Tibial artery (tissue), 4 donors: ENCODE data around the gene B4GALNT1.

Experiments used
- DNase-seq, 2 donors: peaks; one replicate each; pipeline ENCODE4 v3.0.0-alpha.2; 2019
- H3K27ac ChIP-seq, 2 donors: fragments of 200-600 bp; sonication (generic) in 1 of 2; 1 replicate in 1 of 2; 2 replicates in 1 of 2; pipeline ENCODE4 v1.5.1; 2018 to 2019; ENCODE audit warnings: mild to moderate bottlenecking in 1 of 2
- H3K27me3 ChIP-seq, 2 donors: fragments of 200-600 bp; sonication (generic) in 1 of 2; one replicate each; pipeline versions ENCODE4 v1.5.1 to v1.6.0; 2016 to 2019
- H3K36me3 ChIP-seq, 3 donors: fragments of 200-600 bp; sonication (generic) in 2 of 3; one replicate each; pipeline ENCODE4 v1.5.1; 2016 to 2019; ENCODE audit warnings: mild to moderate bottlenecking in 2 of 3
- H3K4me1 ChIP-seq, 4 donors: fragments of 200-600 bp; sonication (generic) in 2 of 4; 1 replicate in 3 of 4; 2 replicates in 1 of 4; pipeline ENCODE4 v1.5.1; 2016 to 2019
- H3K4me3 ChIP-seq, 2 donors: fragments of 200-600 bp; sonication (generic) in 1 of 2; 1 replicate in 1 of 2; 2 replicates in 1 of 2; pipeline ENCODE4 v1.5.1; 2018 to 2019; ENCODE audit warnings: mild to moderate bottlenecking in 2 of 2
- H3K9me3 ChIP-seq, 3 donors: fragments of 200-600 bp; sonication (generic) in 1 of 3; one replicate each; pipeline ENCODE4 v1.5.1; 2016 to 2019
- intact Hi-C: fragments of 100-400 bp; cut with DNase I; formaldehyde crosslinking; loops from one replicate; pipeline ENCODE4 v1.15.0; 2023; ENCODE audit warnings: low total_unique reads
- TF ChIP-seq, protein P1 (sequence below), 2 experiments: fragments of 200-600 bp in 1 of 2; fragments of 450-650 bp in 1 of 2; IDR thresholded peaks; one replicate each; pipeline ENCODE4 v1.5.1; 2017 to 2019; ENCODE audit warnings: antibody characterized with exemption in 2 of 2, mild to moderate bottlenecking in 1 of 2, moderate library complexity in 1 of 2

The B4GALNT1 gene

DNA sequence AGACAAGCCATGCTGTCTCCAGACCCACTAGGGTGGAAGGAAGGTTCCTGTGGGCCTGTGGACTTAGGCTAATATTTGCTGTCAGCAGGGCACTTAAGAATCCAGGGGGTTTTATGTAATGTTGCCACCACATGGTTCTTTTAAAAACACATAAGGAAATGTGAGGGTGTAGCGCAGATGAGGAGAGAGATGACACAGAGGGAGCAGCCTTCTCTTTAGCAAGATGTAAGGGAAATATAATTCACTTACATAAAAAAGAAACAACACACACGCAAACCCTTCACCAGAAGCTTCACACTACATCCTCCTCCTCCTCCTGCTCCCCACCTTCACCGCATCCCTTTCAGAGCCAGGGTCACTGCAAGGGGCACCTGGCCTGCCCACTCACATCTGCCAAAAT lies 46.9 kb downstream of the B4GALNT1 start:
- intact Hi-C loops, result no loop called here
- TF ChIP-seq, protein P1, sequence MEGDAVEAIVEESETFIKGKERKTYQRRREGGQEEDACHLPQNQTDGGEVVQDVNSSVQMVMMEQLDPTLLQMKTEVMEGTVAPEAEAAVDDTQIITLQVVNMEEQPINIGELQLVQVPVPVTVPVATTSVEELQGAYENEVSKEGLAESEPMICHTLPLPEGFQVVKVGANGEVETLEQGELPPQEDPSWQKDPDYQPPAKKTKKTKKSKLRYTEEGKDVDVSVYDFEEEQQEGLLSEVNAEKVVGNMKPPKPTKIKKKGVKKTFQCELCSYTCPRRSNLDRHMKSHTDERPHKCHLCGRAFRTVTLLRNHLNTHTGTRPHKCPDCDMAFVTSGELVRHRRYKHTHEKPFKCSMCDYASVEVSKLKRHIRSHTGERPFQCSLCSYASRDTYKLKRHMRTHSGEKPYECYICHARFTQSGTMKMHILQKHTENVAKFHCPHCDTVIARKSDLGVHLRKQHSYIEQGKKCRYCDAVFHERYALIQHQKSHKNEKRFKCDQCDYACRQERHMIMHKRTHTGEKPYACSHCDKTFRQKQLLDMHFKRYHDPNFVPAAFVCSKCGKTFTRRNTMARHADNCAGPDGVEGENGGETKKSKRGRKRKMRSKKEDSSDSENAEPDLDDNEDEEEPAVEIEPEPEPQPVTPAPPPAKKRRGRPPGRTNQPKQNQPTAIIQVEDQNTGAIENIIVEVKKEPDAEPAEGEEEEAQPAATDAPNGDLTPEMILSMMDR (IDR thresholded peaks at IDR 0.05), result no peak
- DNase-seq, result no peak
- Histone ChIP-seq H3K9me3 (no peaks in the 10 kb centered on the region), H3K27me3 (peaks cover 0 to 6% of the 10 kb centered on the region in 2 donors), H3K4me3 (no peak overlapping the region), H3K36me3 (no peaks in the 10 kb centered on the region), H3K4me1 (peaks cover 0 to 9% (median 2%) of the 10 kb centered on the region in 4 donors), H3K27ac (no peak overlapping the region)

DNA sequence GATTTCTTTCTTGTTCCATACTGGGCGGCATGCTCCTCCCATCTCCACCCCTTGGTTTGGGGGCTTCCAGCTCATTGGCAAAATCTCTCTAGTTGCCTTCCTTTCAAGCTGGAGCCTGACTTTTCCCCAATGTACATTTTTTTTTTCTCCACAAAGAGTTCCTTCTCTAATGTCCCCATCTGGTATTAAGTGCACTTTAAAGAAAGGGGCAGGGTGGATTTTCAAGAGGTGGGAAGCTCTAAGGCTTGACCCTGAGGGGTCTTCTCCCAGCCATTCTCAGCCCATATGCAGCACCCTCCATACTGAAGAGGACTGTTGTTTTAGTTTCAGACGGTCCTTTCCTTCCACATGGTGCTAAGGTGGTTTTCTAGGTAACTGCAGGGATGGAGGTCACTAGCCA lies 47.8 kb downstream of the B4GALNT1 start:
- intact Hi-C loops, result no loop called here
- TF ChIP-seq, protein P1 (IDR thresholded peaks at IDR 0.05), result no peak
- no peaks in the 10 kb centered on the region for H3K36me3 ChIP-seq
- peaks cover 0 to 6% of the 10 kb centered on the region in 2 donors for H3K27me3 ChIP-seq
- DNase-seq, result no peak
- no peak overlapping the region for H3K27ac ChIP-seq
- peaks cover 0 to under 1% (median 0%) of the 10 kb centered on the region in 4 donors for H3K4me1 ChIP-seq
- no peak overlapping the region for H3K4me3 ChIP-seq
- H3K9me3 ChIP-seq, result no peaks in the 10 kb centered on the region

DNA sequence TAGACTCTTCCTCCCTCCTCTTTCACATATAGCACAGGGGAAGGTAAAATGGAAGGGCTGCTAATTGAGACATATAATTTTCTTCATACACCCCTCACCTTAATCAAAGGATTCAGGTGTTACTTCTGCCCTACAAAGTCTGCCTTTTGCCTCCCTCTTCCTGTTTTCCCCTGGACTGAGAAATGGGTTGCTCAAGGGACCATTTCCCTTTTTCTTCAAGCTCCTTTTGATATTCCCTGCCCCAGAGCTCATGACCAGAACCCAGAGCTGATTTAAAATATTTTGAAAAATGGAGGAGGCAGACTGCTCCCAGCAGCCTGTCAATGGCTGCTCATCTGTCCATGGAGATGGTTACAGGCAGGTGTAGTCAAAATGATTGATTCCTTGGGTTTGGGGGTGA lies 48.3 kb downstream of the B4GALNT1 start:
- H3K4me1 ChIP-seq, result no peaks in the 10 kb centered on the region
- H3K27ac ChIP-seq, result no peak overlapping the region
- no peak for DNase-seq
- H3K36me3 ChIP-seq, result no peaks in the 10 kb centered on the region
- H3K9me3 ChIP-seq, result no peaks in the 10 kb centered on the region
- no peak overlapping the region for H3K4me3 ChIP-seq
- peaks cover 0 to 6% of the 10 kb centered on the region in 2 donors for H3K27me3 ChIP-seq
- intact Hi-C loops, result no loop called here
- TF ChIP-seq, protein P1 (IDR thresholded peaks at IDR 0.05), result no peak

DNA sequence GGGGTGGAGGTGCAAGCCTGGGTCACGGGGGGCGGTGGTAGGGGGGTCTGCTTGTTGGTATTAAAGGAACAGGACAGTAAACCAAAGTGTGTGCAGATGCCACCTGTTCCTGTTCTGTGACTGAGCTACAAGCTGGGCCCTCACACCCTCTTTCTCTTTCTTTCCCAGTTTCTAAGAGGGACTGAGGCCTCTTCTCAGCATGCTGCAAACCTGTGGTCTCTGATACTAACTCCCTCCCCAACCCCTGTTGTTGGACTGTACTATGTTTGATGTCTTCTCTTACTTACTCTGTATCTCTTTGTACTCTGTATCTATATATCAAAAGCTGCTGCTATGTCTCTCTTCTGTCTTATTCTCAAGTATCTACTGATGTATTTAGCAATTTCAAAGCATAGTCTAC lies 49.0 kb downstream of the B4GALNT1 start:
- no peaks in the 10 kb centered on the region for H3K4me1 ChIP-seq
- intact Hi-C loops, result no loop called here
- TF ChIP-seq, protein P1 (IDR thresholded peaks at IDR 0.05), result no peak
- H3K4me3 ChIP-seq, result no peak overlapping the region
- H3K27ac ChIP-seq, result no peak overlapping the region
- no peaks in the 10 kb centered on the region for H3K36me3 ChIP-seq
- no peak for DNase-seq
- H3K27me3 ChIP-seq, result peaks cover 0 to 6% of the 10 kb centered on the region in 2 donors
- H3K9me3 ChIP-seq, result no peaks in the 10 kb centered on the region

DNA sequence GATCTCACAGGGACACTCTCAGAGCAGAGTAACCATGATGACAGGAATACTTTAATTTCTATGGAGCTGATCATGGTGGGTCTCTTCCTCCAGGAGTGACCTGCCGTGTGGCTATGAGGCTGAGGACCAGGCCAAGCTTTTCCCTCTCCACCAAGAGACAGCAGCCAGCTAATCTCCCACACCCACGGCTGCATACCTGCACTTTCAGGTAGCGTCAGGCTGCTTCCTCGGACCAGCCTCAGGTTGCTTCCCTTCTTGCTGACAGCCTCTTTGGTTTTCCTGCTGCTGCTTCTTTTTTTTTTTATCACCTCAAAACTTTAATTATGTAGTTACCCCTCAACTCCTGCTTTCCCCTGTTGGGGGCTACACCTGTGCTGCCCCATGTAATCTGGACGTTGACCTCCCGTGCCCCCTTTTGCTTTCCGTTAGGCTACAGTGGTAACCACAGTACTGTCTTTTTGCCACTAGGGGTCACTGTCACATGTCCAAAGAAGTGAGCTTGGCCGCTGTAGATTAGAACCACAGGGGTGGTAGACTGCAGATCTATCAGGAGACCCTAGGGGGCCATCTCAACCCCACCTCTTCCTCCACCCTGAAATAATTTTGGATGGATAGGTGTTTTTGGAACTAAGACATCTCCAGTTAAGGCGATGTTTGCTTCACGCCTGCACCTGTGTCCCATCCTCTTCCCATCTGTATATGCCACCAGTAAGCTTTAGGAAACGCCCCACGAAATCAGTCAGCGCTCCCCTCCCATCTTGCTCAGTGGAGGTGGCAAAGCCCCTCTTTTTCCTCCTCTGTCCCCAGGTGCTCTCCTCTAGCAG lies 49.8 kb downstream of the B4GALNT1 start:
- DNase-seq, result peak; percentile 67 to 72
- no peak overlapping the region for H3K4me3 ChIP-seq
- intact Hi-C loops, result loop anchor here (2.0 kb wide), 1 partner anchor 38 kb away; no protein-coding TSS in a partner anchor
- TF ChIP-seq, protein P1 (IDR thresholded peaks at IDR 0.05), result peak; percentile 89 to 98
- no peaks in the 10 kb centered on the region for H3K36me3 ChIP-seq
- no peak overlapping the region for H3K27ac ChIP-seq
- H3K4me1 ChIP-seq, result no peaks in the 10 kb centered on the region
- H3K27me3 ChIP-seq, result peaks cover 0 to 6% of the 10 kb centered on the region in 2 donors
- no peaks in the 10 kb centered on the region for H3K9me3 ChIP-seq
